Ammon's horn (tissue), 1 donor: Measurements from ENCODE around the gene SEZ6.

ENCODE experiments used
- DNase-seq: peaks from one replicate; pipeline ENCODE4 v3.0.0-alpha.2; 2016; ENCODE audit warnings: low spot score

Gene SEZ6

DNA sequence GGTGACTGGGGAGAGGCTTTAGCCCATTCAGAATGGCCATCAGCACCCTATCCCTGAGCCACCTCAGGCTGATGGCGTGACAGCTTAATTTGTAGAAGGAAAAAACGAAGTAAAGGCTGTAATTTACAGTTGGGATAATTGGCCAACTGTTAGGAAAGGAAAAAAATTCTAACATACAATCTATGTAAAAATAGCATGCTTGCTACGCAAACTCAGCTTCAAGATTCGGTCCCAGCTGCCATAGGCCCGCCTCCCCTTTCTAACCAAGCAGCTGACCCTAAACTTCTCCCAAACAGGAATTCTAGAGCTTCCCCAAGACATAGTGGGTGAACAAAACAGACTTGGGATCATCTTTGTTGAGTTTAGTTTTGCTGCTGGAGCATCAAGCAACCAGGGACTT is 4.9 kb downstream of the SEZ6 start:
- no peak for DNase-seq

DNA sequence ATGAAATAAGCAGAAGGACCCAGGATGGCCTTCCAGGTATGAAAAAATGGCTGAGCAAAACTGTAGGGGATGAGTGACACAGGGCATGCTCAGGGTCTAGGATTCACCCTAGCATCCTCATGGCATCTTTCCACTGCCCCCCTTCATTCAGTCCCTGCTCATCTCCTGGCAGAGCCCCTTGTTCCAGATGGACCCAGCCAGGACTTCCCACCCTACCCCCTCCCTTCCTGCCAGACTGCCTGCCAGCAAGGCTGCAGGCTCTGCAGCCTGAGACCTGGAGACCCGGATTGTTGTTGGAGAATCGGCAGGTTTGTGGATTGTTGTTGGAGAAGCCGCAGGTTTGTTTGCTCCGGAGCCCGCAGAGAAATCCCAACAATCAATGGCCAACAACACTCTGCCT is 6.6 kb downstream of the SEZ6 start:
- DNase-seq, result no peak

DNA sequence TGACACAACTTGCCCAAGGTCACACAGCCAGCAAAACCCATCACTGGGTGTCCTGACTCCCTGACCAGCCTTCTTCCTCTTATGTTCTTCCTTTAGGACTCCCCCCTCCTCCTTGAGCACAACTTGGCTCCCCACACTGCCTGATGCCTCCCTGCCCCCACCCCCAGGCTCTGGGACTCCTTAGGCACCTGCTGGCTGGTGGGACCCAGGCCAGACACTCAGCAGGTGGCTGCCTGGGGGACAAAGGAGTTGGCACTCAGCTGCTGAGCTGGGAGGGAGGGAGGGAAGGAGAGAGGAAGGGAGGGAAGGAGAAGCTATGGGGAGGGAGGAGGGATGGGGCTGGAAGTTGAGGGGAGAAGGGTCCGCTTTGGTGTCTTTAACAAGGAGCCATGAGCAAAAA is 8.0 kb downstream of the SEZ6 start:
- no peak for DNase-seq

DNA sequence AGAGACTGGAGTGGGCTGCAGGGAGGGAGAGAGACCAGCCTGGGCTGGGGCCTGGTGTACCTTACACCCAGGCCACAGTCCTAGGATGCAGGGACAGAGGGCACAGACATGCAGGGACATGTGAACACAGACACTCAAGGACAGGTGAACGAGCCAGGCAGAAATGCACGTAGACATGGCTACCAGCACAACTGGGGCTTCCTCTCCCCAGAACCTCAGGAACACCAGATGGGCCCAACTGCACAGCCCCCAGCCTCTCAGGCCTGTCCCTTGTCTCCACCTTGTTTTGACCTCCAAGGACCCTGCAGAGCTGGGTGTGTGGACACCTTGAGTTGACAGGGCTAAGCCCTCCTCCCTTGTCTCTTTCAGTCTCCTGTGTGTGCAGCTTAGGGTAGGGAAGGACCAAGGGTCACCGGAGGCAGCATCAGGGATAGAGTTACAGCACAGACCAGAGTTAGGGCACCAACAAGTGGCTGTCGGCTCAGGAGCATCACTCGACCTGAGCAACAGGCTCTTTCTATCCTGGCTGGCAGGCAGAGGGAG is 9.2 kb downstream of the SEZ6 start:
- DNase-seq, result no peak

DNA sequence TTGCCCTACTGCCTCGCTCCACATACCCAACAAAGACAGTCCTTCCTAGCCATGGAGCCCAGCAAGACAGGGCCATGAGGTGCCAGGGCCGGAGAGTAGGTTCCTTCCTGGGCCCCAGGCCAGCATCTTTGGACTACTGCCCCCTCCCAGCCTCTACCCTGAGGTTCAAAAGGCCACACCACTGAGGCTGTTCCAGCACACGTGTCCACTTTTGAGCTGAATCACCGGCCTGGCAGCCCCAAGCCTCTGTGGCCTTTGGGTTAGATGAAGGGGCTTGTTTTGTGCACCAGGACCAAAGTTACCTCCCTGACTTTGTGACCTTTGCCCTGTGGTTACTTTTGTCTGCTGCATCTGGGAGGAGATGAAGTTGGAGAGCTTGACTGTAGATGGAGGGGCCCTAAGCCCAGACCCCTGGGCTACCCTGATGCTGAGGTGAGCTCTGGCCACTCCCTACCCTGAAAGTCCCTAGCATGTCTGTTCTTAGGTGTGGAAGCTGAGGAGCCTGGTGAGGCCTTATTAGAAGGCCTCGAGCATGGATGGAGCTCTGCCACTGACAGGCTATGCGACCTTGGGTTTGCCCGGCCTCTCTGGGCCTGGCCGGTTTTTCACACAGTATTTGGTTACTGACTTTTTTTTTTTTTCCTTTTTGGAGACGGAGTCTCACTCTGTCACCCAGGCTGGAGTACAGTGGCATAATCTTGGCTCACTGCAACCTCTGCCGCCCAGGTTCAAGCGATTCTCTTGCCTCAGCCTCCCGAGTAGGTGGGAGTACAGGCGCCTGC is 12.0 kb downstream of the SEZ6 start:
- DNase-seq, result no peak

DNA sequence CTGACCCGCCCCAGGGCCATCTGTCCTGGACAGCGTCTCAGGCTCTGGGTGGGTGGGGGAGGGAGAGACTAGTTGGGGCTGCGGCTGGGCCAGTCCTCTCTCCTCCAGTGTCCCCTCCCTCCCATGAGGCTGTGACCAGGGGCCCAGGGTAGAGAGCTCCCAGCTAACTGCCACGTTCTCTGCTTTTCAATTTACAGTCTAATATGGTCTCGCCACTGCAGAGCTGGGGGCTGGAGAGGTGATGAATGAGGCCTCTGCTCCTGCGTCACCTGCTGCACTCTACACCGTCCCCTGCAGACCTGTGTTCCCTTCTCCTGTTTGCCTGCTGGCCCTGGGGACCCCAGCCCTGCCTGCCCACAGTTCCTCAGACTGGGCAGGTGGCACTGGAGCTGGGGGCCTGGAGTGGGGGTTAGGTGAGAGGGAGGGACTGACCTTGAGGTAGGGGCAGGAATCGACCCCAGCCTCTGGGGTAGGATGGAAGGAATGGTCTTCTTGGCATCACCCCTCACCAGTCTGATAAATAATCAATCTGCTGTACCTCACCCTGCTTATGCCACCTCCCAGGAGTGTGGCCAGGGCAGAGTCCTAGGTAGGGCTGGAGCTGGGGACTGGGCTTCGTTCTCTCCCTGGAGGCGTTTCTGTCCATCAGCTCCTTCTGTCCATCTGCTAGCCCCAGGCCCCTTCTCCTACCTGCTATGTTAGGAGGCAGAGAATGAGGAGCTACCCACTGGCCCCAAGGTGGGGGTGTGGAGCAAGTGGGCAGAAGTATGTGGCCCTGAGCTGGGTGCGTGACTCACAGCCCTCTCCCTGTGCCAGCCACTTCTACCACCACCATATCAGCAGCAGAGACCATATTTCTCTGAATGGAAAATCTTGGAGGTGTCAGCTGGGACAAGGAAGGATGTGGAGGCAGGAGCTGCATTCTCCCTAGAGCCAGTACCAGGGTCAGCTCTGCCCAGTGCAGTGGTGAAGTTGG is 12.9 kb downstream of the SEZ6 start:
- DNase-seq, result no peak

DNA sequence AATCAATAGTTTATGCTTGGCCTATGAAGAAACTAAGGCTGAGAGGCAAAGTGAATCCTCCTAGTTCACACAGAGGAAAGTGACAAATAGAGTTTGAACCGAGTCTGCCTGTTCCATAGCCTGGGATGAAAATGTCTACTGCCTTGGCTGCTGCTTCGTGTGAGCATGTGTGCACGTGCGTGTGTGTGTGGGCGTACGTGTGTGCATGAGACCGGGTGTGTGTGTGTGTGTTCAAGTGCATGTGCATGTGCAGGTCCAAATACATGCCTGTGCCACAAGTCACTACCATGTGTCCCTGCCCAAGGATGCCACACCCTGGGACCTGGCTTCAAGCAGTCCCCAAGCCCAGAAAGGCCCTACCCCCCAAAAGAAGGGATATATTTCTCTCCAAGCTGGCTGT is 13.6 kb downstream of the SEZ6 start:
- DNase-seq, result no peak

DNA sequence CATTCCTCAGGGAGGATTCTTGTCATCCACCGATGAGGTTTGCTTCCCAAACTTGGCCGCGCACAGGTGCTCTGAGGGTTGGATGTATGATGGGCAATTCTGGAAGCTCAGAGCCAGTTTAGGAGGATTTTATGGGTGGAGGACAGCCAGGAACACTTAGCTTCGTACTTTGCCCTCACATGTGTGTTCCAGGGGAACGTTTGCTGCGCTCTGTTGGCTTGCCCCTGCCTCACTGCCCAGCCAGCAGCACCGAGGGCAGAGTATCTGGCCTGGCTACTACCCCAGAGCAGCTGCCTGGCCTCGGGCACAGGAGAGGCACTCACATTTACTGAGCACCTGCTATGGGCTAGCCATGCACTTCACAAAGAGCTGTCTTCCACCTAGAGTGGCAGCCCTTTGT is 14.1 kb downstream of the SEZ6 start:
- no peak for DNase-seq

DNA sequence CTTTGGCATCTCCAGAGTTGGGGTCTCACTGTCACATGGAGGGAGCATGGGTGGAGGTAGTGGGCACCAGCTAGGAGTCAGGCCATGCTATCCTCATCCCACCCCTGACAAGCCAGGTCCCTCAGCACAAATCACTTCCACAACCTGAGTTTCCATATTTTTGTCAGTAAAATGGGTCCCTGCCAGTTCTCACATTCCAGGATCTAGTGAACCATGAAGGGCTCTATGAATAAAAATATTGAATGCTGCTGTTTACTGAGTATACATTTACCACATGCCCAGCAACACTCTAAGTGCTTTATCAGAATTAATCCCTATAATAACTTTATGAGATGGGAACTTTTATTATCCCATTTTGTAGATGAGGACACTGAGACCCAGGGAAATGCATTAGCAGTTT is 16.8 kb downstream of the SEZ6 start:
- DNase-seq, result no peak

DNA sequence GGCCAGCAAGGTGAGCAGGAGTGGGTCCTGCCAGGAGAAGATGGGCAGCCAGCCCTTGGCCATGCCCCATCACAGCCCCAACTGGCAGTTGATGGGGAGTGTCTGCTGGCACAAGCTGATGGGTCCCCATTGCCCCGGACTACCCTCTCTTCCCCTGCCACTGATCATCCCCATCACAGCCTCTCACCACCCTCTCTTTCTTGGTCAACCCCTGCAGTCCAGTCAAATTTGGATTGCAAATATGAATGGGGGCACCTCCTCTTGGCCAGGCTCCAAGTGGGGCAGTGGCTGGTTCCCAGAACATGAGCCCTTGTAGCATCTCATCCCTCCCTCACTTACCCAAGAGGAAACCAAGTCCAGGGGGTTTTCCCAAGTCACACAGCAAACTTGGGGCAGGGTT is 17.4 kb downstream of the SEZ6 start:
- no peak for DNase-seq

DNA sequence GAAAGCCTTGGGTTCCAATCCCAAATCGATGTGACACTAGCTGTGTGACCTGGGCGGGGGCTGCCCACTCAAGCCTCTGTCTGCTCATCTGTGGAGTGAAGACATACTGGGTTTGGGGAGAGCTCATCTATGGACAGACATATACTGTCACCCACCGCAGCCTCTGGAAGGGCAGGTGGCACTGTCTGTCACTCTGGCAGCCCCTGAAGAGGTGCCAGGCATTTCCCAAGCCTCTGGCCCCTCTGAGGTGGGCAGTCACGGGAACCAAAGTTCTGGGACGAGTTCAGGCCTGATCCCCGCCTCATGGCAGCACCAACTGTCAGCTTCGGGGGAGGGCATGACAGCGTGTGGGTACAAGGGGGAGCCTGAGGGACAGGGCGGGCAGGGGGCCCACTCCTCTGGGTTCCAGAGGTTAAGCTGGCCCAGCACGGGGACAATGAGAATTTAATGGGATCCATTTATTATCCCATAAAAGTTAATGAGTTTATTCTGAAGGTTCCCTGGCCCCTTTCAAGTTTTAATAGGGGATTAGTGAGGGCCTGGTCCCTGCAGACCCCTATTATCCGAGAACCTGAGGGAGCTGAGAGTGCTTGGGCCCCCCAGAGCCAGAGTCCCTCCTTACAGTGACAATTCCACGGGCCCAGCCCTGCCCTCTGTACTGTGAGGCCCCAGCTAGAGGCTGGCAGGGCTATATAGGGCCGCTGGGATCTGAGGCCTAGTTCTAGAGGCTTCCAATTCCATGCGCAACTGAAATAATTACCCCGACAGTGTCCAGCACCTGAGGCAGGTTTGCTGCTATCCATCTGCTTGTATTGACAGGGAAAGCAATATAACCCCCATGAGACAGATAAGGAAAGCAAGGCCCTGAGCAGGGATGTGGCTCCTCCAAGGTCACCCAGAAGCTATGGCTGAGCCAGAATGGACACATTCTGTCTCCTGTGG is 18.8 kb downstream of the SEZ6 start:
- DNase-seq, result no peak

DNA sequence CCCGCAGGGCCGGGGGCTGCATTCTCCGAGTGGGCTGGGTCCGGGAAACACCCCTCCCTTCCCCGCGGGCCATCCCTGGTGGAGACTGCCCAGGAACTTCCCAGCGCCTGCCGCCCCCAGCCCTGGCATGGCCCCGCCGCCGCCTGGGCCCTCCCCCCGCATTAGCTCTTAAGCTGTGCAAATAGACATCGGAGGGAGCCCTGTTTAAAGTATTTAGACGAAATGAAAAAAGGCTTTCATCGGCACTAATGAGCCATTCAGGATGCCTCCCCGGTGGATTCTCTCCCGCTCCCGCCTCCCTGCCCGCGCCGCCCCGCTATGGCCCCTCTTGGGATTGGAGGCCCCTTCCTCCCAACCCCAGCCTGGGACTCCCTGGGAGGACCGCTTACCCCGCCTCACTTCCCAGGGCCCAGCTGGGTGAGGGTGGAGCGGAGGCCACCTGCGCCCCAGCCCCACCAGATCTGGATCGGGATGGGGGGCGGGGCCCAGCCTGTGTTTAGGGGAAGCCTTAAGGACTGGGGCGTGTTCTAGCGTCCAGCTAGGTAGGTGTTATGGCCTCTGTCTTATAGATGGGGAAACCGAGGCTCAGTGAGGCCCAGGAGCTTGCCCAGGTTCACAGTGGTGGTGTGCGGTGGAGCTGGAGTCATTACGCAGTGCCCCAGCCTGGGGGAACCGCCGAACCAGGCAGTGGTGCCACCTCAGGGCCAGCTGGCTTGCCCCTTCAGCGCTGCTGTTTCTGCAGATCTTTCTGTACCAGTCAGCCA is 19.7 kb downstream of the SEZ6 start:
- no peak for DNase-seq

DNA sequence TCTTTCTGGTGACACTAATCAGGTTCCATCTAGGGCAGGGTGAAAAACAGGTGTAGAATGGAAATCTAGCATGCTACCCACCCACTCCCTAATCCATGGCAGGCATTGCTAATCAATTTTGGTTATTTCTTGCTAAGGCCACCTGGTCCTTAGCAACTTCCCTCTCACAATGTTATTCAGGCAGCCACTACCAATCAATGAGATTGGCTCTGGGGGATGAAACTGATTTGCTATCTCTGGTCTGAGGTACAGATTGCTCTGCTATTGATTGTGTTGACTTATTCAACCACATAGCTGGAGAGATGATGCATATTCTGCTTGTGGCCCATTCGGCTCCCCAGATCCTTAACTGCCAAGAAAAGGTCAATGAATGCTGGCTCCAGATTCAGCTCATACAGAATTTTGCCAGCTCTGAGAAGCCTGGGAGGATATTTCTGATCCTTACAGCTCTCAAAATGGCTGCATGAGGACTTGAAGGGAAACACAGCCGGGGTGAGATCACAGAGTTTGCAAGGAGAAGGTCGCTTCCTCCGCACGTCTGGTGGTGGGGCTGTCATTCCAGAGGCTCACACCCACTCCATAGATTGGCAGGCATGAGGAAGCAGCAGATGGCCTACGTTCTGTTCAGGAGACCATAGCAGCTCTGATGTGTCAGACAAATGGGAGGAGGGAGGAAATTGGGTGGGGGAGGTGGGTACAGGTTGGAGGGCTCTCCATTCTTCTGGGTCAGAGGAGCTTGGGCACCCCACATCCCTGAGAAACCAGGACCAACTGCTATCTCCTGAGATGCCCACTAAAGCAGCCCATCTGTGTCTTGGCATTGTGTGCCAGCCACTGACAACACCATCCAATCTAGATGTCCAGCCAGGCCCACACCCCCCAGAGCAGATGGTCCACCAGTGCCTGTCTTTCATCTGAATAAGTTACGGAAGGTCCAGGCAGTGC is 22.3 kb downstream of the SEZ6 start:
- DNase-seq, result peak; percentile 80

DNA sequence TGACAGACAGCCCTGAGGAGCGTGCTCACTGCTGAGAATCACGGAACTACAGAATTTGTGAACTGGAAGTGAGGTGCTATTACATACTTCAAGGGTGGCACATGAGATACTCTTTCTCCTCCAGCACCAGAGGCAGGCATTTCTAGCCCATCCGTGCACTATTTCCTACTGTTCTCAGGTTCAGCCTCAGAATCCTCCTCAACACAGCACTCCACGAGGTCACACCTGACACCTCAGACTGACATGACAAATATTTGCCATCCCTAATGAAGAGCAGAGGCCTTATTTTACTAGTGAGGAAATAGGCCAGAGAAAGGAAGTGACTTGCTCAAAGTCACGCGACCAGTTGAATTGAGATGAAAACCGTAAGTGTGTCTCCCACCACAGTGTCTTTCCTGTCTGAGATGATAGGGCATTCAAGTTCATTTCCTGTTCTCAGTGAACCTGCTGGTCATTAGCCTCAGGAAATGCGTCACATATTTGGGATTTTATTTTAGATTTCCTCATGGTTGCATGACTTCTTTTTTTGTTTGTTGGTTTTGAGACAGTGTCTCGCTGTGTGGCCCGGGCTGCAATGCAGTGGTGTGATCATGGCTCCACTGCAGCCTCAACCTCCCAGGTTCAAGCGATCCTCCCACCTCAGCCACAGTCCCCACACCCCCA is 23.6 kb downstream of the SEZ6 start:
- DNase-seq, result no peak

DNA sequence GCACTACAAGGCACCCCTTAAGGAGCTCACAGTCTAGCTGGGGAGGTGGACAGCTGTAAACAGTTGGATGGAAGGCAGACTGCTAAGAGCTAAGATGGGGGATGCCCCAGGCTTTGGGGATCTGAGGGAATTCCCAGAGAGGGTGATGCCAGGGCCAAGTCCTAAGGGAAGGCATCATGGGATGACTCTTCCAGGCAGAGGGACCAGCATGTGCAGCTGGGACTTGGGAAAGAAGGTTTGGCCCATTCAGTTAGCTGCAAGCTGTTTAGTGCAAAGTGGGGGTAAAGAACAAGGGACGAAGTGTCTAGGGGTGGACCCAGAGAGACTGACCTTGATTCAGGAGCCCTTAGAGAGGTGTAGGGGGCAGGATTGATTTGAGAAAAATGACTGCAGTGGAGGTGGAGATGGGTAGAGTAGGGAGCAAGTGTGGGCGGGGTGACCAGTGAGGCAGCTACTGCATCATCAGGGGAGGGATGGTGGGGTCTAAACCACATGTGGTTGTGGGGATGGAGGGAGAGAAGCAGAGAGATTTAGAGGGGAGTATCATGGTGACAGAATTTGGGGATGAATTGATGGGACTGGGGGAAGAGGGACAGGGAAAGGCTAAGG is 27.4 kb downstream of the SEZ6 start:
- DNase-seq, result no peak

DNA sequence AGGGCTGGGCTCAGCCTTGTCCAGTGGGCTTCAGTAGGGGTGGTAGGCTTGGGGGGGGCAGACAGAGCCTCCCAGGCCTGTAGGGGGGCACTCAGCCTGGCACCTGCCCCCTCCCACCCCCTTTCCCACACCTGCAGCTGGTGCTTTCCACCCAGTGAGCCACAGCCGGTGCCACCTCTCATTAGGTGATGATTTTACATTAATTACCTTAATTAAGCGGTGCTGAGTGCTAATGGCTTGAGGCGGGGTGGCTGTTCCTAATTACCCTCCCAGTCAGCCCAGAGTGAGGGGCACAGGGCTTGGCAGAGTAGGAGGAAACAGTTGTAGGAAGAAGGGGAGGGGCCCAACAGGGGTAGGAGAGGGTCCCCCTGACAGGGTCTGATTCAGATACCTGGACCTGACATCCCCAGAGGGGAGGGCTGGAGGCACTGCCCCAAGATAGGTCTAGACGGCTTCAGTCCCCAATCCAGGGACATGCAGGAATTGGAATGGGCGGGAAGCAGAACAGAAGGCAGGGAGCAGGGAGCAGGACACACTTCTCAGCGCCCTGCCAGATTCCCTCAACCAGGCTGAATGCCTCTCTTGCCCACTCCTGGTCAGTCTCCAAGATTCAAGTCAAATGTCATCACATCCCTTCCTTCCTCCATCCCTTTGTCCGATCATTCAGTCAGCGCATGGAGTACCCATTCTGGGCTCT is 28.0 kb downstream of the SEZ6 start:
- DNase-seq, result no peak

DNA sequence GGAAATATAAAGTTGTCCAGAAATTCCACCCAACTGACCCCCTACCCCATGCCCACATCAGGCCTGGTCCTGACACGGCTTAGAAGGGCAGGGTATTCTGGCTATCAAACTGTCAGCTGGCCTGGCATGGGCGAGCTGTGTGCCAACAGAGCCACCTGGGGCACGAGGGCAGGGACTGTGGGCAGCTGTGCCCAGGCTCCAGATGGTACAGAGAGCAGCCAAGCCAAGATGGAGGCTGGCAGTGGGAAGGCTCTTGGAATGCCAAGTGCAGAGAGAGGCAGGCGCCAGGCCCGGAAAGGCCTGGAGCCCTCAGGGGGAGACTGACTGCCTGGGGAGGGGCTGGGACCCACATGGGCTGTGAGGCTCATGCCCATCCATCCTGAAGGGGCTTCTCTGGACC is 30.2 kb downstream of the SEZ6 start:
- DNase-seq, result no peak

DNA sequence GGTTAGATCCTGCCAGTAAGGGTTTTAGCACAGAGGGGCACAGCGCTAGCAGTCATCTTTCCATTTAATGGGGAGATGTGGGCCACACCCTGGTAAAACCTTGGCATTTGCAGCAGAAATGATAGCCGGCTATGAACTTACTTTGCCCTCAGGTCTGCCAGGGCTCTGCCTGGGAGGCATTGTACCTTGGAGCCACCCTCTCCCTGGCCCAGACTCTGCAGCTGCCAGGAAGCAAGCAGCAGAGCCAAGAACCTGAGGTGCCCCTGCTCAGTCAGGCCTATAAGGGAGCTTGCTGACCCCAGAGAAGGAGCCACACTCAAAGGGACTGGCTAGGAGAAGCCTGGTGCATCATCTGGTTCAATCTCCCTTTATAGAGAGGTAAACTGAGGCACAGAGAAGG is 30.8 kb downstream of the SEZ6 start:
- no peak for DNase-seq
